Raji (cell line): Measurements from ENCODE around the gene OLAH.

Experiments
- POLR2A ChIP-seq: IDR thresholded peaks from 2 replicates; pipeline ENCODE4 v1.6.1; 2011; ENCODE audit warnings: low read depth, low read length, control low read depth; ENCODE audit not compliant: insufficient read depth

Gene OLAH

GRCh38 chr10:15043674-15044073 is at the start of gene OLAH:
TSS of gene OLAH (plus strand) at chr10:15043943. CDS start at chr10:15047289, 3,346 bp downstream.
- no peak for TF ChIP-seq POLR2A

GRCh38 chr10:14995964-14996565 is 47.7 kb upstream of the OLAH start:
- TF ChIP-seq POLR2A, result no peak

GRCh38 chr10:15015451-15015850 is 28.3 kb upstream of the OLAH start:
- no peak for TF ChIP-seq POLR2A

GRCh38 chr10:15027741-15028140 is 16.0 kb upstream of the OLAH start:
- TF ChIP-seq POLR2A, result no peak

GRCh38 chr10:15035385-15036301 is 8.1 kb upstream of the OLAH start:
- no peak for TF ChIP-seq POLR2A

- no peak for TF ChIP-seq POLR2A
Measured at GRCh38 chr10:15037691-15038090, 6.1 kb upstream of the OLAH start.

- TF ChIP-seq POLR2A, result no peak
Measured at GRCh38 chr10:15038416-15038815, 5.3 kb upstream of the OLAH start.

GRCh38 chr10:15045380-15045779 is 1.6 kb downstream of the OLAH start:
- TF ChIP-seq POLR2A, result no peak

GRCh38 chr10:15046626-15047025 is 2.9 kb downstream of the OLAH start:
- no peak for TF ChIP-seq POLR2A

GRCh38 chr10:15049533-15049932 is 5.8 kb downstream of the OLAH start:
- no peak for TF ChIP-seq POLR2A

- no peak for TF ChIP-seq POLR2A
Measured at GRCh38 chr10:15052121-15052520, 8.4 kb downstream of the OLAH start.

- TF ChIP-seq POLR2A, result no peak
Measured at GRCh38 chr10:15053061-15053460, 9.3 kb downstream of the OLAH start.

GRCh38 chr10:15058689-15059088 is 14.9 kb downstream of the OLAH start:
- TF ChIP-seq POLR2A, result no peak

GRCh38 chr10:15059914-15060313 is 16.2 kb downstream of the OLAH start:
- TF ChIP-seq POLR2A, result no peak

- TF ChIP-seq POLR2A, result no peak
Measured at GRCh38 chr10:15060638-15061037, 16.9 kb downstream of the OLAH start.

GRCh38 chr10:15067154-15067553 is 23.4 kb downstream of the OLAH start:
- TF ChIP-seq POLR2A, result no peak

- TF ChIP-seq POLR2A, result no peak
Measured at GRCh38 chr10:15068802-15069201, 25.1 kb downstream of the OLAH start.

- TF ChIP-seq POLR2A, result no peak
Measured at GRCh38 chr10:15069230-15069629, 25.5 kb downstream of the OLAH start.
